GM12872 (cell line): ENCODE results near the gene TICAM2.

Experiments
- CTCF ChIP-seq: IDR thresholded peaks from 3 replicates; pipeline ENCODE4 v1.5.1; 2011; ENCODE audit warnings: low read depth, mild to moderate bottlenecking, low read length, moderate library complexity; ENCODE audit not compliant: insufficient read depth

TICAM2 gene

GRCh38 chr5:115555084-115555633 is 47.1 kb downstream of the TICAM2 start:
- no peak for TF ChIP-seq CTCF

- no peak for TF ChIP-seq CTCF
Measured at GRCh38 chr5:115553082-115553481, 49.2 kb downstream of the TICAM2 start.

GRCh38 chr5:115551415-115551814 is 50.9 kb downstream of the TICAM2 start:
- TF ChIP-seq CTCF = no peak

GRCh38 chr5:115549154-115549553 is 53.1 kb downstream of the TICAM2 start:
- TF ChIP-seq CTCF = peak; percentile 48

GRCh38 chr5:115548683-115549082 is 53.6 kb downstream of the TICAM2 start:
- TF ChIP-seq CTCF = no peak

GRCh38 chr5:115545351-115545882 is 56.9 kb downstream of the TICAM2 start:
- no peak for TF ChIP-seq CTCF

- TF ChIP-seq CTCF = no peak
Measured at GRCh38 chr5:115544436-115545350, 57.6 kb downstream of the TICAM2 start, which contains the start of gene FEM1C. TSS of gene FEM1C (minus strand) at chr5:115544775. CDS start at chr5:115543493, 1,282 bp downstream.
